DMS79 (cell line): ENCODE measurements around the gene MRPL34.

Experiments used
- DNase-seq: peaks from one replicate; lab custom pipeline; 2025; lab: John Stamatoyannopoulos, UW

The MRPL34 gene

GRCh38 chr19:17328517-17329365 is 23.1 kb downstream of the MRPL34 start:
- no peak for DNase-seq

DNA sequence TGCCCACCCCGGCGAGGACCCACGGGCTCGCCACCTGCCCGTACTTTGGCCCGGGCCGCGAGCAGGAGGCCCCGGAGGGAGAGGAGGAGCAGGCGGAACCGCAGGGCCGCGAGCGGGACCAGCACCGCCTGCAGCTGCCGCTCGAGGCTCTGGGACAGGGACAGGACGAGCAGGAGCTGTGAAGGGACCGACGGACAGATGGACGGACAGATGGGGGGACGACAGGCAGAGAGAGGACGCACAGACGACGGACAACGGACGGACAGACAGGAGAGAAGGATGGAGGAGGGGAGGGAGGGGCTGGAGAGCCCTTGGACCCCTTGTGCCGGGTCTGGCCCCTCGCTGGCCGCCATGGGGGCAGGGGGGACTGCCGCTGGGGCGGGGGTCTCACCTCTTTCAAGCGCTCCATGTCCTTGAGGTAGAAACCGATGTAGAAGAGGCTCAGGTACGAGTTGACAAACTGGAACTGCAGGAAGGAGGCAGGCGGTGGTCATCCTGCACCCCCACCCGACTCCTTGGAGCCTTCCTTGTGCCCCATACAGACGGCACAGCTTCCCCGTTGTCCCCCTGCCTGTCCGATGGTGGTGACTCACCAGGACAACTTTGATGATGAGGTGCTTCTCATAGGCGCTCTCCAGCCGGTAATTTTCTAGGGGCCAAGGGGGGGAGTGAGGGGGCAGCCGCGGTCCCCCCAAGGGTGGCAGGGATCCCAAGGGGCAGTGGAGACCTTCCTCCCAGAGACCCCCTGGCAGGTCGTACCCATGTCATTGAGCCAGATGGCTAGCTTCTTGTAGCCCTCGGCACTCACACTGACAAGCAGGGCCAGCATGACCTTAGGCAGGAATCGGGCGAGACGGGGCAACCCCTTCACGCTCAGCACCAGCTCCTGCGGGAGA is 23.9 kb downstream of the MRPL34 start:
- DNase-seq = no peak

- DNase-seq = no peak
These were observed 24.8 kb downstream of the MRPL34 start for GRCh38 chr19:17330262-17331044.

GRCh38 chr19:17331045-17331558 is 25.4 kb downstream of the MRPL34 start:
- no peak for DNase-seq

DNA sequence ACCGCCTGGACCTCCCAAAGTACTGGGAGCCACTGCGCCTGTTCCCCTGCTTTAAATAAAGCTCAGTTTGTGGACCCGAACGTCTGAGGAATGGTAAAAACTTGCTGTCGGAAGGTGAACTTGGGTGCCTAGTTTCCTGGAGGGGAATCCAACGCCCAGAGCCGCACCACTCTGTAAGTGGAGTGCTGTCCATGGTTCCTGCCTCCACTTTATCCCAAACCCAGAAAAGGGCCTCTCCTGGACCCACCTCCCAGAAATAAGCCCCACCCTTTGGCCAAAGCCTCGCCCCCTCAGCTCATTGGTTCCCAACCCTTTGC is 26.6 kb downstream of the MRPL34 start:
- DNase-seq = no peak

GRCh38 chr19:17332677-17333581 is 27.3 kb downstream of the MRPL34 start:
- DNase-seq = no peak

DNA sequence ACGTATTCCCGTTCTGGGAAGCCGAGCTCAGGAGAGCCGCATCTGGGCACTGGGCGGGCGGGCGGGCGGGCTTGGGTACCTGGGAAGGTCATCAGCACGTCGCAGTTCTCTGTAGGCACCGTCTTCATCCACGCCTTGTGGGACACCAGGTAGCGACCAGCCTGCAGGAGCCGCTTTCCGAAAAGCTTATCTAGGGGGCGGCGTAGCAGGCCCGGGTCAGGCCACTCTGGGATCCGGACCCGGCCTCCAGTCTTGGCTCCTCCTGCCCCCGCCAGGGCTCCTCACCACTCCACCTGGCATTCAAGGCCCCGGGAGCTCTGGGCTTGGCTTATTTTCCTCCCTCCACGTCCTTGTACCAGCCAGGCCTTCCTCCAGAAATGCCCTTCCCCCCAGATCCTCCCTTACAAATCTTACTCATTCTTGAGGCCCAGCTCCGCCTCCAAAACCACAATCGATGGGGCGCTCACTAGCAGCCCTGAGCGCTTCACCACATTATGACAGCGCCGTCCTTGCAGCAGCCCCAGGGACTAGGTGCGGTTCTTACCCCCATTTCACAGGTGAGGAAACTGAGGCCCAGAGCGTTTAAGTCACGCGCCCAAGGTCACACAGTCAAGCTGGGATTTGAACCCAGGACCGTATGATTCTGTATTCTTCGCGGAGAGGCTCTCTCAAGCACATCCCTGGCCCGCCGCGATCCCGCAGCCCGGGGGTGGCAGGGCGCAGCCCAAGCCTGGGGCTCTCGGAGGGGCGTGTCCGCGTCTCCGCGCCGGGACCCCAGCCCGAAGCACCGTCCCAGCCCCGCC is 28.1 kb downstream of the MRPL34 start:
- peak; percentile 48 for DNase-seq

GRCh38 chr19:17334414-17335409 is 29.0 kb downstream of the MRPL34 start, which contains the start of gene ANO8:
ANO8 (minus strand) TSS chr19:17334855; CDS start chr19:17334670, 185 bp downstream.
- DNase-seq = peak; percentile 87

GRCh38 chr19:17335575-17335974 is 29.9 kb downstream of the MRPL34 start:
- no peak for DNase-seq

DNA sequence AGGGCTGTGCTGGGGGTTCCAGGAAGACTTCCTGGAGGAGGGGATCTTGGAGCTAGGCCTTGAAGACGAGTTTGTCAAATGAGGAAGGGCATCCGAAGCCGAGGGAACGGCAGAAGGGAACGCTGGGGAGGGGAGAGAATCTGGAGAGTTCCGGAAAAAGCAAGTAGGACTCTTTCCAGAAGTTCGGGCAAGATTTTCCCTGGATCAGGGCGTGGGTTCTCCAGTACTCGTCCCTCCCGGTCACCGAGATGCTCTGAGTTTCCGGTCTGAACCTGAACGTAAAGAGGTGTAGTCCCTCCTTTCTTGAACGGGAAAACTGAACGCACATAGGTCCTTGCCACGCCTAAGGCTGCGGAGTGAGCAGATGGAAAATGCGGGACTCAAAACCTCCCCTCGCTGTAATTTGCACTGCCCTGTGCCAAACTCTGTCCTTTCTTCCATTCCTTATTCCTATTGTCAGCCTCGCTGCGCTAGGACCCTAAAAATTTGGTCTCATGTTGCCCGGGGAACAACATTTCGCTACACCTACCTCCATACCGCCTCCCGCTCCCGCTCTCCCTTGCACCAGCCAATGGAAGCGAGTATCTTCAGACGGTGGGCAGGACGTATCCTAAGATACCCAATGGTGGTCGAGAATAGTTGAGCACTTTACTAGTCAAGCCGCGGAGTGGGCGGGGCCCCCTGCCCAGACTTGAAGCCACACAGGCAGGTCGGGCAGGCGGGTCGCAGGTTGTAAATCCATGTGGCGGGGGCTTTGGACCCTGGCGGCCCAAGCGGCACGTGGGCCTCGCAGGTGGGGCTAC is 31.4 kb downstream of the MRPL34 start, which contains the start of gene GTPBP3:
Gene GTPBP3, plus strand, starts transcription at position 682 of the 803 bp plus-strand sequence. Its CDS starts 59 bp downstream, at position 741.
- peak; percentile 98 for DNase-seq

DNA sequence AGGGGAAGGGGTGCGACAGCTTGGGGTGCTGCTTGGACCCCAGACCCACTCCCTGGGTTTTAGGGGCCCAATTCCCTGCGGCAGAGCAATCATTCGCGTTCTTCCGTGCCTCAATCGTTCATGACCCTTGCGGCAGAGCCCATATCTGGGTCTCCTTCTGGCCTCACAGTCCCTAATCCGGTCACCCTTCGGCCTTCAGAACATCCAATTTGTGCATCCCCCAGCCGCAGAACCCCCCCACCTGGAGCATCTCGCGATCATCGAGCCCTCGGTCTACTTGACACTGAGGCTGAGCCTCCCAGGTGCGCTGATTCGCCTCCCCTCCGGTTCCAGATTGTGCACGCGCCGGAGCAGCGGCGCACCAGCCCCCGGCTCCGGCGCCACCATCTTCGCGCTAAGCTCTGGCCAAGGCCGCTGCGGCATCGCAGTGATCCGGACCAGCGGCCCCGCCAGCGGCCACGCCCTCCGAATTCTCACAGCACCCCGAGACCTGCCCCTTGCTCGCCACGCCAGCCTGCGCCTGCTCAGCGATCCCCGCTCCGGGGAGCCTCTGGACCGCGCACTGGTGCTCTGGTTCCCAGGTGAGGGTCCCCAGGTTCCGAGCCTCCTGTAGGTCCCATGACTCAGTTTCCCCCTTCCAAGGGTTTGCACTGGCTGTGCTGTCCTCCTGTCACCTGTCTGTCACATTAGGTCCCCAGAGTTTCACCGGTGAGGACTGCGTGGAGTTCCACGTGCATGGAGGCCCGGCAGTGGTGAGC is 32.2 kb downstream of the MRPL34 start:
- DNase-seq = no peak

GRCh38 chr19:17338433-17339078 is 32.9 kb downstream of the MRPL34 start:
- no peak for DNase-seq

DNA sequence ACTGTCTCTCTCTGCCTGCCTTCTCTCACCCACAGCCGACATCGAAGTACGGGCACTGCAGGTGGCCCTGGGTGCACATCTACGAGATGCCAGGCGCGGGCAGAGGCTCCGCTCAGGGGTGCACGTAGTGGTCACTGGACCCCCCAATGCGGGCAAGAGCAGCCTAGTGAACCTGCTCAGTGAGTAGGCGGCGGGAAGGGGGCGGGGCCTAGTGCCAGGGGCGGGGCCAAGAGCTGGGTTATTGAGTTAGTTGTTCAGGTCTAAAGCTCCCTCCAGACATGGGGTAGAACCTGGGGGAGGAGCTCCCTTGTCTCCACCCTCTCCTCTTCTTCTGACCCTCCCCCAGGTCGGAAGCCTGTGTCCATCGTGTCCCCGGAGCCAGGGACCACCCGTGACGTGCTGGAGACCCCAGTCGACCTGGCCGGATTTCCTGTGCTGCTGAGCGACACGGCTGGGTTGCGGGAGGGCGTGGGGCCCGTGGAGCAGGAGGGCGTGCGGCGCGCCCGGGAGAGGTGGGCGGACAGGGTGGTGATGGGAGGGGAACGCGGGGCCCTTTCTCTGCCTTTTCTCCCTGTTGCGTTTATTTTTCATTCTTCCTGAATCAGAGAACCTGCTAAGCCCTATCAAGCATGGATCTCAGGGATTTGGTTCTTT is 33.5 kb downstream of the MRPL34 start:
- no peak for DNase-seq

DNA sequence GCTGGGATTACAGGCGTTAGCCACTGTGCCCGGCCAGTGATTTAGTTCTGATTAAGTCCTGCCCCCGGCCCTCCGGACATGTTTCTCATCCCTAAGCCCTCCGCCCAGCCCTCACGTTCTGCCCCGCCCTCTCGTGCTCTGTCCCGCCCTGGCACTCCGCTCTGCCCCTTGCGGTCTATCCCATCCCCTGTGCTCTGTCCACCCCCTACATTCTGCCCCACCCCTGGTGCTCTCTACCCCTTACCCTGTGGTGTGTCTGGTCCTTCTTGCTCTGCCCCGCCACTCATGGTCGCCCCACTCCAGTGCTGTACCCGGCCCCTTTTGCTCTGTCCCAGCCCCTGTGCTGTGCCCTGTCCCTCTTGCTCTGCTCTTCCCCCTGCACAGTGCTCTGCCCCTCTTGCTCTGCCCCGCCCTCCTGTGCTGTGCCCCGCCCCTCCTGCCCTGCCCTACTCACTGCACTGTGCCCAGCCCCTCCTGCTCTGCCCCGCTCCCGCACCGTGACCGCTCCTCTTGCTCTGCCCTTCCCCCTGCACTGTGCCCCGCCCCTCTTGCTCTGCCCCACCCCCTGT is 34.7 kb downstream of the MRPL34 start:
- DNase-seq = no peak

DNA sequence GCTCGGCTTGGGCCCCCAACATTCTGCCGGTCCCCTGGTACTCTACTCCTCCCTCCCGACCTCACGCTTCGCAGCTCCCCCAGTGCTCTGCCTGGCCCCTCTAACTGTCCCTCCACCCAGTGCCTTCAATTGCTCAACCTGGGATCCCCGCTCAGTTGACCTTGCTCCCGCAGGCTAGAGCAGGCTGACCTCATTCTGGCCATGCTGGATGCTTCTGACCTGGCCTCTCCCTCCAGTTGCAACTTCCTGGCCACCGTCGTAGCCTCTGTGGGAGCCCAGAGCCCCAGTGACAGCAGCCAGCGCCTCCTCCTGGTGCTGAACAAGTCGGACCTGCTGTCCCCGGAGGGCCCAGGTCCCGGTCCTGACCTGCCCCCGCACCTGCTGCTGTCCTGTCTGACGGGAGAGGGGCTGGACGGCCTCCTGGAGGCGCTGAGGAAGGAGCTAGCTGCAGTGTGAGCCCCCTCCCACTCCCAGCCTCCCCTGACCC is 35.2 kb downstream of the MRPL34 start:
- no peak for DNase-seq
